NCI-H2196 (cell line): ENCODE measurements around the gene SPECC1L.
A peak's percentile ranks its signal among the peaks of the same experiment; 100 is the strongest.

ENCODE experiments used
- DNase-seq: peaks from one replicate; lab custom pipeline; 2025; ENCODE audit not compliant: unreplicated experiment; lab: John Stamatoyannopoulos, UW

SPECC1L gene

DNA sequence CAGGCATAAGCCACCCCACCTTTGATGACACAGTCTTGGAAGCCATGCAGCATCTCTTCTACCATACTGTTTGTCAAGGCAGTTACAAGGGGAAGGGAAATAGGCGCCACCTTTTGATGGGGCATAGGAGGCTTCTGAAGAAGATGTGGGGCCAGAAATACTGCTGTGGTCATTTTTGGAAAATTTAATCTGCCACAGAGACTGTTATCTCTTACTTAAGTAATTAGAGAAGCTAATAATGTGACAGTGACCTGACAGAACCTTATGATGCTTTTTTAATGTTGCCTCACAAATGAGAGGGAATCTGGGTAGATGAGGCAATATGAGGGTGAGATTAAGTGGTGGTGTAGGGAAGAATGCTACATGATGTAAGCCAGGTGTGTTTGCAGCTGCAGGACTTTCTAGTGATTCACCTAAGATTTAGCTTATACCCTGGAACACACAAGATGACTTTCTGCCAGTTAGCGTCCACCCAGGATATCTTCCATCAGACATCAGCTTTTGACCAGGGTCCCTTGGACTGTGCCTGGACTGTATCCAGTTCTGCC, 122.5 kb downstream of the SPECC1L start:
- DNase-seq = no peak

DNA sequence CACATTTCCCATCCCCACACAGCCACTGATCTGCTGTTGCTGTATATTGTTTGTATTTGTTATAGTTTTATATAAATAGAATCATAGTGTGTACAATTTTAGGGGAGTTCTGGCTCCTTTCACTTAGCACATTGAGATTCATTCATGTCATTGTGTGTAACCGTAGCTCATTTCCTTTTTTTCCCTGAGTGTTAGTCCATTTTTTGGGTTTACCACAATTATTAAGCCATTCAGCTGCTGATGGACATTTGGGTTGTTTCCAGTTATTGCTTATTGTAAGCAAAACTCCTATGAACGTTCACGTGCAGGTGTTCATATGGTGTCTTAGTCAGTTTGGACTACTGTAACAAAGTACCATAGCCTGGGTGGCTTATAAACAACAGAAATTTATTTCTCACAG, 123.2 kb downstream of the SPECC1L start:
- no peak for DNase-seq

- no peak for DNase-seq
These were observed 123.6 kb downstream of the SPECC1L start for GRCh38 chr22:24394254-24394653.

DNA sequence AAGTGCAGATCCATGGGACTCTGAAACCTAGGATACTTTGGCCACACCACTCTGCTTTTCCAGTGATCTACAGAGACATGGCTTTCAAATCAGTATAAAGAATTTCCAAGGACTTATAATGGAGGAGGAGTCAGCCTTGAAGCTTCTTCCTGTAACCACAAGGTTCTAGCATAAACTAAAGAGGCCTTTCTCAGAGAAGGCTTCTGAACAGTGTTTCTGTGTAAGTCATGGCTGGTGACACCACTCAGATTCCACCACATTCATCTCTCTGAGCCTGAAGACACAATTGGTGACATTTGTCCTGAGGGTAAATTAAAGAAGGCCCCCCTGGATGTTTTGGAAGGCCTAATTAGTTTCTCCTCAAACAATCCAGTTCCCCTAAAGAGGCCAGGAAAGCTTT, 127.8 kb downstream of the SPECC1L start:
- DNase-seq = no peak

DNA sequence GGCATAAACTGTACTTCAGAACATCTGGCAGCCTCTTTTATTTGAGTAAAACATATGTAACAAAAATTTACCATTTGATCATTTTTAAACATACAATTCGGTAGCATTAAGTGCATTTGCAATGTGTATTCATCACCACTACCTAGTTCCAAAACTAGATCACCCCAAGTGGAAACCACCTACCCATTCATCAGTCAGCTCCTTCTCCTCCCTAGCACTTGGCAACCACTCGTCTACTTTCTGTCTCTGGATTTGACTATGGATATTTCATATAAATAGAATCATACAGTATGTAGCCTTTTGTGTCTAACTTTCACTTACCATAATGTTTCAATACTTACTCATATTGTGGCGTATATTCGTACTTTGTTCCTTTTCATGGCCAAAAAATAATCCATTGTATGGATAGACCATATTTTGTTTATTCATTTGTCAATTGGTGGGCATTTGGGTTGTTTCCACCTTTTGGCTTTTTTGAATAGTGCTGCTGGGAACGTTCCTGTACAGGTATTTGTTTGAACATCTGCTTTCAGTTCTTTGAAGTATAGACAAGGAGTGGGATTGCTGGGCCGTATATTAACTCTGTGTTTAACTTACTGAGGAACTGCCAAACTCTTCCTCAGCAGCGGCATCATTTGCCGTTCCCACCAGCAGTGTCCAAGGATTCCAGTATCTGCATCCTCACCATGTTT, 129.5 kb downstream of the SPECC1L start:
- DNase-seq = no peak

- no peak for DNase-seq
These were observed 130.3 kb downstream of the SPECC1L start for GRCh38 chr22:24400726-24401596.

GRCh38 chr22:24401931-24402367, 131.3 kb downstream of the SPECC1L start:
- no peak for DNase-seq

DNA sequence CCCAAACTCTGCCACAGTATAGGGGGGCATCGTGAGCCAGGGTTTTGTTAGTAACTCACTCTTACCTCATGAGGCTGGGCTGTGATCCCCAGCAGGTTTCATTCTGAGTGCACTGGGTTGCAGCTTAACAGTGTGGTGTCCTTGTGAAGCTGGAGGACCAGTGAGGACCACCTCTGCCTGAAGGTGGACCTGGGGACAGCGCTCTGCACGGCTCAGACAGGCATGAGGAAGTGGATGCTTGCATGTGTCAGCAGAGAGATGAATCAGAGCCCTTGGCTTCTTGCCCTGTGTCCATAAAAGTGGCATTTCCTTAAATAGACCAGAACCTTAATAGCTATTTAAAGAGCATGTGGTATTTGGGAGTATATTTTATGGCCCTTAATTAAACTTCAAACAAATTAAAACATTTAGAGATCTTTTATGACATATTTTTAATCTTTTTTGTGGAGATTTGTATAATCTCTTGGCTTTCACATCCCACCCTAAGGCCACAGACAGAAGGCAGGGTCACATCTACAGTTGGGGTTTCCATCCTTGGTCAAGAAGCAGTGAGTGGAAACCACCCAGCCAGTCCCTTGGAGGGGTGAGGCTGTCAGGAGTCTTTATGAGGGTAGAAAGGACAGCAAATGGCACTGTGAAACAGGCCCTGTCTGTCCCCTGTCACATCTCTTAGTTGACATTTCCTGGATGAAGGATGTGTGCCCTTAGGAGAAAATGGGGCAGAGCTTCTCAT, 132.0 kb downstream of the SPECC1L start:
- peak; percentile 54 for DNase-seq

DNA sequence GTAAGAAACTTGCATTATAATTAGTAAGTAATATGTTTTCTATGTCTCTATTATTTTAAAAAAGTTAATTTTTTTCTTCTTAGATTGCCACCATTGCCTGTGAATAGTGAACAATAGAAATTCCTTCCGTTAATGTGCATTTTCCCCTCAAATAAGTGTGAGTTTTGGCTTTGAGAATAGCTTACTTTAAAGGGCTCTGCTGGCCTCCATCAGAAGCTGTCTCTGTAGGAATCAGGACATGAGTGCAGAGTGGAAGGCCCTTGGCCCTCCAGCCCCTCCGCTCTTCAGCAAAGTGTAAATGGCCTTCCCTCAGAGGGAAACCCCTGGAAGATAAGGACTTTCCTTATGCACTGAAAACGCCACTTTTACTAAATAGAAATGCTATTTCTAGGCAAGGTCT, 132.7 kb downstream of the SPECC1L start:
- DNase-seq = no peak

DNA sequence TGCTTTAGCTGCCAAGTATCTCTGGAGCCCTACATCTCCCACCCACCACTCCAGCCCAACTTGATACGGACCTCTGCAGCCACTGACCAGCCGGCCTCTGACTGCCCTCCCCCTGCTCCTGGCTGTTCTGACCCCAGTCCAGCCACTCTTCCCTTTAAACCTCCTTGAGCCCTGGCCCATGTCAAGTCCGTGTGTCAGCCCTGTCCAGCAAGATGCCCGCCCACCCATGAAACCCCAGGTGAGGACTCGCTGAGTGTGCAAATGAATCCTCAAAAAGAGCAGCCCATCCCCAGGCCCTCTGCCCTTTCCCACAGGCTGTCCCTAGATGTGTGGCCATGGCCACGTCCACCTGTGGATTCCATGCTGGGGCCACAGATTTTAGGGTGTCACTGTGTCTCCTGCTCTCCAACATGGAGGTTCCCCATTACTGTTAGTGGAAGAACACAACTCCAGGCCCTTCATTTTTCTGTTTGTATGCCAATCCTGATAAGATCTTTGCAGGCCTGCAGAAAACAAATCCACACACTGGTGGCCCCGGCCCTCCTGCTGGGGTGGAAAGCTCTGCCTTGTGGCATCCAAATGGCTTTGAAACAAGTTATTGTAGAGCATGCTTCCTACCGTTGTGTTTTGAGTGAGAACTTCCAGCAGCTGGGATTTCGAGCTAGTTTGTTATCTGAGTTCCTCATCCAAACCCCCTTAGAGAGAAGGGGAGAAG, 134.1 kb downstream of the SPECC1L start:
- DNase-seq = no peak

DNA sequence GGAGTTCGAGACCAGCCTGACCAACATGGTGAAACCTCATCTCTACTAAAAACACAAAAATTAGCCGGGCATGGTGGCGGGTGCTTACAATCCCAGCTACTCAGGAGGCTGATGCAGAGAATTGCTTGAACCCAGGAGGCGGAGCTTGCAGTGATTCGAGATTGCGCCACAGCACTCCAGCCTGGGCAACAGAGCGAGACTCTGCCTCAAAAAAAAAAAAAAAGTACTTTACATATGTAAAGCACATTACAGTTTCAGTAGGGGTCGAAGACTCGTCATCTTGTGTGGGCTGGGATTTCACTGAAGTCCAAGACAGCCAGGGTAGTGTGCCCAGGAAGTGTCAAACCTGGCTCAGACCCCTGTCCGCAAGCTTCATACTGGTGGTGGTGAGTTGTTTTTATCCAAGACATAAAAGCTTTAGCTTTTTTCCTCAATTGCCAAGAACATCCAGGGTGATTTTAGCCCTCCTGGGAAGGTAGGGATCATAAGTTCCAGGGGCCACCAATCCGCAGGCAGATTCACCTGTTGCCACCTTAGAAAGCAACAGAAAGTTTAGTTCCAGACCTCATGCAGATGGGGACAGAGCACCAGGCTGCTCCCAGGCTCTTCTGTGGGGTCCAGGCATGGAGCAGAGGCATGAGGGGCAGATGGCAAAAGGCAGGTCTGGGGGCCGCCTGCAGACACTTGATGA, 135.1 kb downstream of the SPECC1L start:
- no peak for DNase-seq

DNA sequence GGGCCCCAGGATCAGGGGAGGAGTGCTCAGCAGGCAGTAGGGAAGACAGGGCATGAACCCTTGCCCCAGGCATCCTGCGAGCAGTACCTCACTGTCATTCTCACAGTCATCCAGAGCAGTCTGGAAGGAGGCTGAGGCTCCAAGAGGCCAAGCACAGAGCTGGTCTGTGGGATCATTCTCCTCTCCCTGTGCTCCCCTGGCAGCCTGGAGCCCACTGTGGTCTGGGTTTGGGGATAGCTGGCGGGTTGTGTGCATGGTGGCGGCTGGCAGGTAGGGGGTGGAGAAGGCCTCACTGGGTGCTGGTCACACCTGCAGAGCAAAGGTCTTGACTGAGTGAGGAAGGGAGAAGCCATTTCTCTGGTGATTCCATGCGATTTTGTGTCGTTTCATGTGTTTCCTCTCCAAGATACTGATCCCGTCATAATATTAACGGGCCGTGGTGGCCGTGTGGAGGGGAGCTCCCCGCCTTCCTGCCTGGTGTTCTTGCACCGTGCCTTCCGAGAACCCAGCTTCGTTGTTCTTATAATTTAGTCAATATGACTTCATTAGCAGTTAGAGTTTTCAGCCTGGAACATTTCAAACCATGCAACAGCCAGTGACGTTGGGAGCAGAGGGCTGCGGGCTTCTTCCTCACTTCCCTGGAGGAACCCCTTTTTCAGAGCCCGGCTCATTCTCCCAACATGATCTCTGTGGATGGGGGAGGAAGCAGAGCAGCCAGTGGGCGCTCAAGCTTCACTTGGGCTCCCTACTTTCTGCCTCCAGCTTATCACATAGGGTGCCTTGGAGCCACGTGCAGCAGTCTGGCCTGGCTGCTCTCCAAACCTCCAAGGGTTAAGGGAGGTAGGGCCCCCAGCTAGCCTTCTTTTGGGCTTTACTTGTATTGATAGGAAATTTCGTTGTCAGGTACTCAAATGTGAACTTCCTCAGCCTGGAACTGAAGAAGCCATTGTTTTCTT, 136.0 kb downstream of the SPECC1L start:
- DNase-seq = no peak

DNA sequence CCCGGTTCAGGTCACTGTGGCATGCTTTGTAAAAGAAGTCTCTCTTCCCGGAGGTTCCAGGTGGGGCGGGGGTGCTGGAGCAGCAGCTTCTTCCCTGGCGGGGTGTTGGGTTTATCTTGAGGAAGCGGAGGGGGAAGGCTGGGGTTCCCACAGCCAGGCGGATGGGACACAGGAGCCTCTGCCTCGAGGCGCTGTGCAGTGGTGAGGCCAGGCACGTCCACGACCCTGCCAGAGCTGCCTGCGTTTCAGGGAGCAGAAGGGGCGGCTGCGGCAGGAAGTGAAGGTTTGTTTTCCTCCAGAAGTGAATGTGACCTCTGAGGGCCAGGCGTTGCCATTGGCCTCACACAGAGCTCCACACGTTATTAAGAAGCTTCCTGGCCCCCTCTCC, 136.6 kb downstream of the SPECC1L start:
- no peak for DNase-seq

DNA sequence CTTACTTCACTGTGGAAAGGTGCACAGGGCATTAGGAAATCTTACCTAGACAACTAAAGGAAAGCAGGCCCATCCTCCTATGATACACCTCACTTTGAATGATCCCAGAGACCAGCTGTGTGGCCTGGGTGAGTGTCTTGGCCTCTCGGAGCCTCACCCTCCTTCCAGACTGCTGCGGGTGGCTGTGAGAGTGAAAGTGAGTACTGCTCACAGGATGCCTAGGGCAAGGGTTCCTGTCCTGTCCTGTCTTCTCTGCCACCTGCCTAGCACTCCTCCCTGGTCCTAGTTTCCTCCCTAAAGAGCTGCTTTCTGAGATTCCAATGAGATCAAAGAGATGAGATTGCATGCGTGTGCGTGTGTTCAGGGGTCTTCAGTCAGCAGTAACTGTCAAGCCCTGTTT, 137.3 kb downstream of the SPECC1L start:
- DNase-seq = no peak

DNA sequence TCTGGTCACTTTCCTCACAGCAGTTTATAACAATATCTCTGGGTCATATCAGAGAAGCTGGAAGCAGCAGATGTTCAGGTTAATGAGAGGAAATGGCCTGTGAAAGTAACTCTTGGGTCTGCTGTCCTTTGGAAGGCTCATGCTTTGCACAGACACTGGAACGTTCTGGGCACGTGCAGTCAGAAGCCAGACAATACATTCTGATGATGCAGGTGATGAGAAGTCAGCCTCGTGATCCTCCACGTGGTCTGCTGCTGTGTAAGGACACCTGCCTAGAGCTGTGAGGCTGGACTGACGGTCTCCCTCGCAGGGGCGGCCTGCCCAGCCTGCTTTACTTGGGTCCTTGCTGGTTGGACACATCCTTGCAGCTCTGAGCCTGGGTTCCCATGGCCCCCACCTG, 138.0 kb downstream of the SPECC1L start:
- peak; percentile 61 for DNase-seq

DNA sequence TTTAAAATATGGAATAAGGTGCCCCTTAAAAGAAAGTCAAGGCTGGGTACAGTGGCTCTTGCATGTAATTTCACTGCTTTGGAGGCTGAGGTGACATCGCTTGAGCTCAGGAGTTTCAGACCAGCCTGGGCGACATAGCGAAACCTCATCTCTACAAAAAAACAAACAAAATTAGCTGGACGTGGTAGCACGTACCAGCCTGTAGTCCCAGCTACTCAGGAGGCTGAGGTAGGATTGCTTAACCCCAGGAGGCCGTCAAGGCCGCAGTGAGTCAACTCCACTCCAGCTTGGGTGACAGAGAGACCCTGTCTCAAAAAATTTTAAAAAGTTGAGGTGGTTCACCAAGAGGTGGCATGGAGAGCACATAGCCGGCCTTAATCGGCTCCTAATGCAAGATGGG, 139.1 kb downstream of the SPECC1L start:
- no peak for DNase-seq

DNA sequence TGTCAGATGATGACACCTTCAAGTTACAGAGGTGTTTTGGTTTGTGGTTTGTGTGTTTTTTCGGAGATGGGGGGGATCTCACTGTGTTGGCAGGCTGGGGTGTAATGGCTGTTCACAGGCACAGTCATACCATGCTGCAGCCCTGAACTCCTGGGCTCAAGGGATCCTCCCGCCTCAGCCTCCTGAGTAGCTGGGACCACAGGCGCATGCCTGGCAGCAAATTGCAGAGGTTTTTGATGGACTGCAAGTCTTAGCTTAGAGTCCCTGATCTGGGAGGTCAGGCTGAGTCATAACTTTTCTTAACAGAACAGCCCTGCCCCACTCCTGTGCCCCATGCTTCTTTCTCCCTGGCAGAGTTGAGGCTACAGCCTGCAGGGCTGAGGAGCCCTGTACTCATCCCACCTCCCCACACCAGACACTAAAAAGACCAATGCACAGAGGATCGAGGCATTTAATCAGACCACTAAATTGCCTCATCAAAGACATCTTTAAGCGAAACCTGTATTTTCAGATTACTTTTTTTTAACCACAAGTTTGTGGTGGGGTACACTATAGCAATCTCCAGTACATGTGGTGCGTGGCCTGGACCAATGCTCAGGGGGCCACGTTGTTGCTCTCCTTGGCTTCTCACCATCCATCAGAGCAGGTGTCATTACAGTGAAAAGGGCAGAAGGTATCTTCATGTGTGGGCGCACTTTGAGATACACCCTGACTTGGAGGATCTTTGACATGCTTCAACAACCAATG, 139.7 kb downstream of the SPECC1L start:
- no peak for DNase-seq

DNA sequence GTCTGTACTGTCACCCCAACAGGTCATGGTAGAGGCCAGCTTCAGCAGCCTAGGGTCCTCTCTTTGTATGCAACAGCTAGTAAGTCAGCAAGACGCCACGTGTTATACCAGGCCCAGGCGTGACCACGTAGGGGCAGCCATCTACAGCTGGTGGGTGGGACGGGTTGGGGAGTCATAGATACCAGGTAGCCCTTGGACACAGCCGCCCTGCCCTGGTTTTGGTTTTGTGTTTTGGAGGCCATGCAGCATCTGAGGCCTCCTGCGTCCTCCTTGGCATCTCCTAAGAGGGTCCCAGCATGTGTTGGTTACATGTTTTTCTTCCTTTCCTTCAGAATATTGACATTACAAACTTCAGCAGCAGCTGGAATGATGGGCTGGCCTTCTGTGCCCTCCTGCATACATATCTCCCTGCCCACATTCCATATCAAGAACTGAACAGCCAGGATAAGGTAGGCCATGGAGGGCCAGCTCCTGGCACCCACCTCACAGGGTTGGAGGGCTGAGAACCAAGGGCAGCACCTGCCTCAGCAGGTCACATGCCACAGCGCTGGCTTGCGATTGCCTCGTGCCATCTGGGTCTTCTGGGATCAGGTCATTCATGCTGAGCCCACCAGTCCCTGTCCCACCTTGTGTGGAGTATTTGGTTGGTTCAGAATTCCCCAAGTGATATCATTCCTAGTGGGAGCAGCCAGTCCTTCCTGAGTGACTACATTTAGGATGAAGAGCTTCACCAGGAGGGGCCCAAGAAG, 140.8 kb downstream of the SPECC1L start:
- DNase-seq = no peak
